HG03175 (cell line): Measurements from ENCODE around the gene NPIPB12.
A peak's percentile ranks its signal among the peaks of the same experiment; 100 is the strongest.
"Not testable (repeated sequence)": the region's sequence is repeated elsewhere in the genome, so short reads cannot be mapped to it uniquely, and the experiment has no call there.

Source experiments
- ATAC-seq: cut with Tn5 transposase; IDR thresholded peaks from one replicate; pipeline ENCODE4 v1.9.1; 2021; ENCODE audit warnings: mild to moderate bottlenecking, moderate library complexity; ENCODE audit not compliant: unreplicated experiment

The NPIPB12 gene

DNA sequence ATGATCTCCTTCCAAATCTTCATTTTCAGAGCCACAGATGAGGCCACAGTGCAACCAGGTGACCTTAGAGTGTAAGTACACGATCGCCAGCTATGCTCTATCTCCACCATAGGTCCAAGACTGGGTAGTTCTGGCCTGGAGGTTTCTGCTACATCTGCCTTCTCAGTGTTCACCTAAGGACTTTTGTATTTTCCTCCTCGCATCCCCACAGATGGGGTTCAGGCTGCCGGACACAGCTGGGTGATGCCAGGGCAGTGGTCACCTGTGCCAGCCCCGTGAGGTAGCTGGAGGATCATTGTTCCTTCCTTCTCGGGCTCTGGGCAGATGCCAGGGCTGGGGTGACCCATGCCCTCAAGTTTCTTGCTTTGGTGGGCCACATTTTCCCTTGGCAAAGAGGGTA lies at the start of gene NPIPB12:
Gene NPIPB12, minus strand, starts transcription at position 101 of the 400 bp plus-strand sequence.
- not testable (repeated sequence) for ATAC-seq

- ATAC-seq: not testable (repeated sequence)
These were observed 15.3 kb upstream of the NPIPB12 start for GRCh38 chr16:29521520-29521919.

DNA sequence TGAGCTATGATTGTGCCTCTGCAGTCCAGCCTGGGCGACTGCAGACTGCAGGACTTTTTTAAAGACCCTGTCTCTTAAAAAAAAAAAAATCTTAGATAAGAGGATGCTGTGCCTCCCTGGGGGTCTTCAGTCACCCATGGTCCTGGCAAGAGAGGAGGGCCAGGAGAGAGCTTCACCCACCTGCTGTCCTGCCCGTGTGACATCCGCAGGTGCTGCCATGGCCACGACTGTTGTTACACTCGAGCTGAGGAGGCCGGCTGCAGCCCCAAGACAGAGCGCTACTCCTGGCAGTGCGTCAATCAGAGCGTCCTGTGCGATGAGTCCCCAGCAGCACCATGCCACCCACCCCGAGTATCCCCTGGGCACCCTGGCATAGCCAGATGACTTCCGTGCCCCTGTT lies 23.9 kb downstream of the NPIPB12 start:
- ATAC-seq: not testable (repeated sequence)

- ATAC-seq: not testable (repeated sequence)
These were observed 34.1 kb downstream of the NPIPB12 start for GRCh38 chr16:29472065-29472464.

GRCh38 chr16:29469660-29470059 lies 36.5 kb downstream of the NPIPB12 start:
- not testable (repeated sequence) for ATAC-seq

DNA sequence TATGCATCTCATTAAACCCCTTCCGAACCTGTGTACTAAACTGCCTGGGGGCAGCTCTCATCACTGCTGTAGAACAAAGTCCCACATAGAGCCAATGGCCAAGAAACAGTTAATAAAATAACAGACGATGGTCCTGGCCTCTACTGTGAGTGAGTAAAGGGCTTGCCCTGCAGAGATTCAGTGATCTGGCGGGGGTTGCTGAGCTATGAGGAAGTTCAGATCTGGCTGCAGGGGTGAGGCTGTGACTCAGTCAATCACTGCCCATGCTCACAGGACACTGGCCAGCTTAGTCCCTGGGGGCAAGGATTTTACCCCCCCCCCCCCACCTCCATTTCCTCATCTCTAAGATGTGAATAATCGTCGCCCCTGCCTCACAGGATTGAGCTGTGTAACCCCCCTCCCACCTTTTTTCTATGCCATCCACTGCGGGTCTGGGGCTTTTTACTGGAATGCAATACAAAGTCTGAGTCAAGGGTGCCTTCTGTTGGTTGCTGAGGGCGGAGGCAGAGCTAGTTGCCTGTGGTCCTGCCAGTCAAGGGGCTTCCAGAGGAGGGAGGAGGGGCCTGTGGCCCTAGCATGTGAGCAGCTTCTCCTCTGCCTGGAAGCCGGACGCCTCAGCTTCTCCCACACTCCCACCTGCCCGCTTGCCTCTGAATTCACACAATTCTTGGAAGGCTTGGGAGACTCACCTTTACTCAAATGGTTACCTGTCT lies 38.4 kb downstream of the NPIPB12 start:
- not testable (repeated sequence) for ATAC-seq

- ATAC-seq: not testable (repeated sequence)
These were observed 39.3 kb downstream of the NPIPB12 start for GRCh38 chr16:29466904-29467303.

DNA sequence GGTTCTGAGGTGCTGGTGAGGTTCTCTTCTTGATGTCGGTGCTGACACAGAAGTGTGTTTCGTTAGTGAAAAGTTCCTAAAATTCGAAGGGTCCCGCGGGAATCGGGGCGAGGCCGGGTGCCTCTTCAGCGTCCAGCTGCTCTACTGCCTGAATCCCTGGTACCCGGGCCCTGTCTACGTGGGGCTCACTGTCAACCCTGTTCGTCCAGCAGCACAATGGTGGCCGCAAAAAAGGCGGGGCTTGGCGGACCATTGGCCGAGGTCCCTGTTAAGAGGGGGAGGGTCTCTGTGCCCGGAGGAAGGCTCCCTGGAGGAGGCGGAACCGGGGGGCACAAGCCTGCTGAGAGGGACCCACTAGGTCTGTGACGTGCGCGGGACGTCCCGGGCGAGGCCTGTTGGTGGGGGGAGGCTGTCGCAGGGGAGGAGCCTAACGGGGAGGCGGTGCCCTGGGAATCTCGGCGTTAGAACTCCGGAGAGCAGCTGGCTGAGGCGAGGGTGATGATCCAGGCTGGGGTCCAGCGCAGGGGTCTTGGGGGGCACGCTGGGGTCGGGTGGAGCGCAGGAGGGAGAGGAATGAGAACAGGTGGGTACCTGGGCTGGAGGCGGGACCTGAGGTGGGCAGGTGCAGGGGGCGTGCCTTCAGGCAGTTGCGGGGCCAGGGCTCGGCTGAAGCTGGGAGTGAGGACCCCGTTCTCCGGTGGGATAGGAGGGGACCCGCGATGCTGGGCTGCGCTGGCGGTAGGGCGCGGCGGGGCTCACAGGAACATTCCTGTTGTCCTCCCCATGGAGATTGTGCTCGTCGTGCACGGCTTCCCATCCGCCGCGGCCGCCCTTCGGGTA lies 40.0 kb downstream of the NPIPB12 start:
- ATAC-seq: not testable (repeated sequence)

- ATAC-seq: not testable (repeated sequence)
These were observed 45.6 kb downstream of the NPIPB12 start for GRCh38 chr16:29460647-29461030.

GRCh38 chr16:29459706-29460646 lies 46.2 kb downstream of the NPIPB12 start, which contains the start of gene SULT1A4:
Gene SULT1A4, plus strand, starts transcription at chr16:29459913. Its CDS starts 1,473 bp downstream, at chr16:29461386.
- not testable (repeated sequence) for ATAC-seq

DNA sequence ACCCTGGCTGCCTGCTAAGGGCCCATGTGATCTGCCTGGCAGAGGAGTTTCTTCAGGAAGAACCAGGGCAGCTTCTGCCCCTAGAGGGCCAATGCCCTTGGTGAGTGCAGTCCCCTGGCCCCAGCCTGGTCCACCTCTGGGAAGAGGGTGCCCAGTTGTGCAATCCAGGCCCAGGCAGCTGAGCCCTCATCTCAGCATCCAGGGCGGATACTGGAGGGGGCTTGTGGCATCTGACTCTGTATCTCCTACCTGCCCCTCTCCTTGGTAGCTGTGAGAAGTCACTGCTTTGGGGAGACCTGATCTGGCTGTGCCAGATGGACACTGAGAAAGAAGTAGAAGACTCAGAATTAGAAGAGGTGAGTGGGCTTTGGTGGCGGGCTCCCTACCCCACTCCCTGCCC lies 48.5 kb downstream of the NPIPB12 start:
- ATAC-seq: not testable (repeated sequence)

DNA sequence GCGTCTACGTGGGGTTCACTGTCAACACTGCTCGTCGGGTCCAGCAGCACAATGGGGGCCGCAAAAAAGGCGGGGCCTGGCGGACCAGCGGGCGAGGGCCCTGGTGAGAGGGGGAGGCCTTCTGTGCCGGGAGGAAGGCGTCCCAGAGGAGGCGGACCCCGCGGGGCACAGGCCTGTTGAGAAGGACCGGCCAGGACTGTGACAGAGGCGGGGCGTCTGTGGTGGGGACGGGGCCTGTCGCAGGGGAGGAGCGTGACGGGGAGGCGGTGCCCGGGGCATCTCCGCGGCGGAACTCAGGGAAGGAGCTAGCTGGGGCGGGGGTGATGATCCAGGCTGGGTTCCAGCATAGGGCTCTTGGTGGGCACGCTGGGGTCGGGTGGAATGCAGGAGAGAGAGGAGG lies 51.4 kb downstream of the NPIPB12 start:
- peak; percentile 55 for ATAC-seq

DNA sequence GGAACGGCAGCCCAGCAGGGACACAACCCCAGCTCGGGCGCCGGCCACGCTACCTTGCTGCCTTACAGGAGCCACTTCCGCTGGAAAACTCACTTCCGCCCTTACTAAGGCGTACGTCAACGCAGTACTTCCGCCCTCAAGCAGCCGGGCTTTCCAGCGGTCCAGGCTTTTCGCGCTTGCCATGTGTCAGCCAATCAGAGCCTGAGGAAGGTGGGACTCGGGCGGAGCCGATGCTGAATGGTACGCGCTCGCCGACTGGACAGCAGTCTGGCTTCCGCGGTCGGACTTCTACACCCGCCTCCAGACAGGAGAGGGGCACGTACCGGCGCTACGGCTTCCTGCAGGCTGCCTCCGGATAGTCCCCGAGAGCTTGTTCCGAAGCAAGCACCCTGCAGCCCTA lies 51.9 kb downstream of the NPIPB12 start, which contains the start of the genes BOLA2 and SLX1B:
Gene BOLA2, minus strand, starts transcription at position 83 of the 400 bp plus-strand sequence. CDS start 98 bp downstream, outside the sequence.
Gene SLX1B, plus strand, starts transcription at position 265 of the 400 bp plus-strand sequence.
- peak; percentile 88 for ATAC-seq

DNA sequence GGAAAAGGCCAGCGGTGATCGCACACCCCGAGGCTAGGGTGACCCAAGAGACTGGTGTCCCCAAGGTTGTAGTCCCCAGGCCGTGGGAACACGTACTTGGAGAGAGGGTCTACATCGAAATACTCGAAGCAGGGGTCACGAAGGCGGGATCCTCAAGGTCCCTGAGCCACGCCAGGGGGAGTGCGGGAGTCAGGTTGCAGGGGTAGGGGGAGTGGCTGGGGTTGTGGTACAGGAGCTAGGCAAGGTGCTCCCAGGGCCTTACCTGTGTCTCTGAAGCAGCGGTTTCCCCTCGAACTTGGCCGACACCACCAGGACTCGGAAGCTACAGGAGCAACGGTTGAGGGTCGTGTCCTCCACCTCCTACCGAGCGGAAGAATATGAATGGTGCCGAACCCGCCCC lies 52.5 kb downstream of the NPIPB12 start:
- ATAC-seq: peak; percentile 11
